Caco-2 (cell line): ENCODE measurements around the gene PRSS21. TPM values are rescaled to one million over a fixed set of nuclear protein-coding genes. Genes with fewer than 3 reads are reported as not detected.
A peak's percentile ranks its signal among the peaks of the same experiment; 100 is the strongest.

Source experiments
- BruUV-seq: library from RNA; stranded (reverse); fragments of 400-500 nt; replicated peaks from 2 replicates; lab custom pipeline; 2021; lab: Mats Ljungman, UMichigan
- CTCF ChIA-PET: fragments of 300-600 bp; sonication (Branson Sonifier 250); formaldehyde crosslinking; loops from one replicate; lab custom pipeline; 2022; ENCODE audit warnings: antibody characterized with exemption; lab: Charles Lee
- POLR2A ChIA-PET: fragments of 300-600 bp; sonication (Branson Sonifier 250); formaldehyde crosslinking; loops from one replicate; lab custom pipeline; 2022; ENCODE audit warnings: antibody characterized with exemption; lab: Charles Lee
- DNase-seq, 2 experiments: peaks; one replicate each; pipeline versions ENCODE4 v3.0.0 to v3.0.0-alpha.2; 2020 to 2022
- H3K27me3 ChIP-seq: replicated peaks from 2 replicates; pipeline ENCODE4 v1.6.0; 2011; ENCODE audit warnings: low read length; ENCODE audit not compliant: control insufficient read depth, insufficient read depth
- H3K36me3 ChIP-seq: 2 replicates; pipeline ENCODE4 v1.5.1; 2011; ENCODE audit warnings: low read length; ENCODE audit not compliant: control insufficient read depth, insufficient read depth
- H3K4me1 ChIP-seq: fragments of 250-450 bp; sonication (Bioruptor Pico); 2 replicates; pipeline ENCODE4 v1.5.1; 2020; ENCODE audit warnings: mild to moderate bottlenecking
- H3K4me3 ChIP-seq: 2 replicates; pipeline ENCODE4 v1.5.1; 2011; ENCODE audit warnings: low read depth, mild to moderate bottlenecking, control low read depth, low read length
- H3K9me3 ChIP-seq: fragments of 250-450 bp; sonication (Bioruptor Pico); 2 replicates; pipeline ENCODE4 v1.5.1; 2020; ENCODE audit warnings: mild to moderate bottlenecking, moderate library complexity
- H3K27ac Mint-ChIP-seq: one replicate; pipeline ENCODE4 v1.8.0; 2022; ENCODE audit warnings: mixed read lengths; ENCODE audit not compliant: unreplicated experiment
- H3K27me3 Mint-ChIP-seq: one replicate; pipeline ENCODE4 v1.8.0; 2022; ENCODE audit warnings: mixed read lengths; ENCODE audit not compliant: insufficient read depth, unreplicated experiment
- H3K36me3 Mint-ChIP-seq: one replicate; pipeline ENCODE4 v1.8.0; 2022; ENCODE audit warnings: mild to moderate bottlenecking, mixed read lengths; ENCODE audit not compliant: insufficient read depth, unreplicated experiment
- H3K4me1 Mint-ChIP-seq: one replicate; pipeline ENCODE4 v1.8.0; 2022; ENCODE audit warnings: low read depth, mixed read lengths; ENCODE audit not compliant: unreplicated experiment
- H3K4me3 Mint-ChIP-seq: one replicate; pipeline ENCODE4 v1.8.0; 2022; ENCODE audit warnings: mild to moderate bottlenecking, moderate library complexity, mixed read lengths; ENCODE audit not compliant: unreplicated experiment
- H3K9me3 Mint-ChIP-seq: one replicate; pipeline ENCODE4 v1.8.0; 2022; ENCODE audit warnings: mixed read lengths; ENCODE audit not compliant: unreplicated experiment
- CTCF ChIP-seq, 2 experiments: fragments of 200-600 bp in 1 of 2; IDR thresholded peaks; 1 replicate in 1 of 2; 2 replicates in 1 of 2; pipeline versions ENCODE4 v1.5.1 to v1.8.0; 2011 to 2022; ENCODE audit warnings: antibody characterized with exemption in 1 of 2, control low read depth in 1 of 2, inconsistent platforms in 1 of 2, low read depth in 1 of 2, low read length in 1 of 2, mild to moderate bottlenecking in 1 of 2, moderate library complexity in 1 of 2; ENCODE audit not compliant: insufficient read depth in 1 of 2, severe bottlenecking in 1 of 2, unreplicated experiment in 1 of 2
- intact Hi-C: fragments of 100-400 bp; cut with micrococcal nuclease; formaldehyde crosslinking; loops from one replicate; pipeline ENCODE4 v1.10.0; 2022; ENCODE audit not compliant: unreplicated experiment
- total RNA-seq: library from RNA; stranded (reverse); gene quantifications from 2 replicates; pipeline ENCODE4 v1.2.3, GENCODE V29; 2022

The PRSS21 gene
- total RNA-seq, 1 experiment from 2014 or later: not detected

DNA sequence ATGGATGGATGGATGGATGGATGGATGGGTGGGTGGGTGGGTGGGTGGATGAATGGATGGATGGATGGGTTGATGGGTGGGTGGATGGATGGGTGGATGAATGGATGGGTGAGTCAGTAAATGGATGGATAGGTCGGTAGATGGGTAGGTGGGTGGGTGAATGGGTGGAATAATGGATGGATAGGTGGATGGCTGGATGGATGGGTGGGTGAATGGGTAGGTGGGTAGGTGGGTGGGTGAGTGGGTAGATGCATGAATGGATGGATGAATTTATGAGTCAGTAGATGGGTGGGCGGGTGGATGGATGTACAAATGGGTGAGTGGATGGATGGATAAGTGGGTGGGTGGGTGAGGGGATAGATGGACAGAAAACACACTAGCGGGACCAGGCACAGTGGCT, 17.9 kb downstream of the PRSS21 start:
- no peaks in the 10 kb centered on the region for H3K9me3 Mint-ChIP-seq
- intact Hi-C loops: loop anchor here (5.0 kb wide), 1 partner anchor 38 kb away; the partner anchor contains the start of gene PRSS41

DNA sequence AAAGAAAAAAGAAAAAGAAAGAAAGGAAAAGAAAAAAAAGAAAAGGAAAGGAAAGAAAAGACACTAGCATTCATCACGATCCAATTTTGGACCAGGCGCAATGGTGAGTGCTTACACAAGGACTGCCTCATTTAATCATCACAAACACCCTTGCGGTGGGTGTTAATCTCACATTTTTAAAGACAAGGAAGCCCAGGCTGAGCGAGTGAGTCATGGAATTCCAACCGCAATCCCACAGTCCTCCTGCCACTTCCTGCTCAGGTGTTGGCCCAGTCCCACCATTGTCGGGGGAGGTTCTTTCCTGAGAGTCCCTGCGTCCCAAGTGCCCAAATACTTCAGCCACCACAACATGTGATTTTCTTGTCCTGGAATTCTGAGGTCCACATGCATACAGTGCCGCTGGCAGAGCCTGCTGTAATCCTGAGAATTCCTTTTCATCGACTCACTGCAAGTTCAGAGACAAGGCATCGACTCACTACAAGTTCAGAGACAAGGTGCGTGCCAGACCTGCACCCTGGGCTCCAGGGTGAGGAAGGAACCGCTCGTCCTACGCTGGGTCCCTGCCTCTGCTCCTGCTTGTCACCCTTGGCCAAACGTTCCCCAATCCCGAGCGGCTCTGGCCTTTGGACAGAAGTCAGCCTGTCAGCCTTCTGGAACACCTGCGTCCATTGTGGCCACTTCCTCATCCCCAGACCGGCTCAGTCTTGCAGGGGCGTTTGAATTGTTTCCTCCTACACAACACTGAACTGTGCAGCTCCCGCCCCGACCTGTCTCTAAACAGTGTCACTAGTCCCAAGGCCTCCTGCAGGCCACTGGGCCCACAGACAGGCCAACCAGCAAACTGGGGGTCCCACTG, 18.8 kb downstream of the PRSS21 start:
- H3K4me3 ChIP-seq: no peak overlapping the region
- POLR2A ChIA-PET: no interaction called here

More for the DNA sequence above, 17.9 kb downstream of the PRSS21 start:
- no peaks in the 10 kb centered on the region for H3K36me3 ChIP-seq
- TF ChIP-seq CTCF (IDR thresholded peaks at IDR 0.05; ENCODE audit: insufficient read depth in 1 of 2, low read depth in 1 of 2, low read length in 1 of 2, severe bottlenecking in 1 of 2, unreplicated experiment in 1 of 2): no peak
- peaks cover 25% of the 10 kb centered on the region for H3K4me1 Mint-ChIP-seq
- H3K4me1 ChIP-seq: peaks cover 20% of the 10 kb centered on the region
- H3K4me3 Mint-ChIP-seq: no peak overlapping the region
- ChIA-PET CTCF (no interaction called here), POLR2A (no interaction called here)
- peaks cover 6% of the 10 kb centered on the region for H3K36me3 Mint-ChIP-seq
- H3K27ac Mint-ChIP-seq: peak overlapping the region; percentile 93
- no peak for DNase-seq
- no peaks in the 10 kb centered on the region for H3K27me3 Mint-ChIP-seq
- H3K9me3 ChIP-seq: no peaks in the 10 kb centered on the region
- H3K4me3 ChIP-seq: no peak overlapping the region
- no peaks in the 10 kb centered on the region for H3K27me3 ChIP-seq
- no TSS peak for BruUV-seq

More for the DNA sequence above, 18.8 kb downstream of the PRSS21 start:
- no peaks in the 10 kb centered on the region for H3K27me3 ChIP-seq
- Mint-ChIP-seq H3K4me1 (peaks cover 25% of the 10 kb centered on the region), H3K36me3 (peaks cover 6% of the 10 kb centered on the region), H3K4me3 (peak overlapping the region; percentile 49), H3K27me3 (no peaks in the 10 kb centered on the region), H3K27ac (peak overlapping the region; percentile 93), H3K9me3 (no peaks in the 10 kb centered on the region)
- H3K4me1 ChIP-seq: peaks cover 20% of the 10 kb centered on the region
- DNase-seq: peak; percentile 65 to 78
- H3K36me3 ChIP-seq: no peaks in the 10 kb centered on the region
- H3K9me3 ChIP-seq: no peaks in the 10 kb centered on the region
- CTCF ChIA-PET: interaction anchor here (0.6 kb wide), 1 partner anchor 32 kb away, joined by 3 read pairs; no protein-coding TSS in a partner anchor
- TF ChIP-seq CTCF (IDR thresholded peaks at IDR 0.05; ENCODE audit: insufficient read depth in 1 of 2, low read depth in 1 of 2, low read length in 1 of 2, severe bottlenecking in 1 of 2, unreplicated experiment in 1 of 2): no peak
- no TSS peak for BruUV-seq
- intact Hi-C loops: loop anchor here (1.0 to 5.0 kb wide), 2 partner anchors 10 to 39 kb away; partner anchors contain the start of gene PRSS41
